Loucy (cell line): ENCODE measurements around the gene POLRMT.

ENCODE experiments used
- CTCF ChIP-seq: fragments of 200-600 bp; sonication (generic); conservative IDR thresholded peaks from 2 replicates; pipeline ENCODE4 v1.5.1; 2014; ENCODE audit warnings: mild to moderate bottlenecking, antibody characterized with exemption, low read length
- EZH2phosphoT487 ChIP-seq: fragments of 200-600 bp; IDR thresholded peaks from 2 replicates; pipeline ENCODE4 v1.6.1; 2018; ENCODE audit warnings: antibody characterized with exemption, mild to moderate bottlenecking, moderate library complexity, borderline replicate concordance

DNA sequence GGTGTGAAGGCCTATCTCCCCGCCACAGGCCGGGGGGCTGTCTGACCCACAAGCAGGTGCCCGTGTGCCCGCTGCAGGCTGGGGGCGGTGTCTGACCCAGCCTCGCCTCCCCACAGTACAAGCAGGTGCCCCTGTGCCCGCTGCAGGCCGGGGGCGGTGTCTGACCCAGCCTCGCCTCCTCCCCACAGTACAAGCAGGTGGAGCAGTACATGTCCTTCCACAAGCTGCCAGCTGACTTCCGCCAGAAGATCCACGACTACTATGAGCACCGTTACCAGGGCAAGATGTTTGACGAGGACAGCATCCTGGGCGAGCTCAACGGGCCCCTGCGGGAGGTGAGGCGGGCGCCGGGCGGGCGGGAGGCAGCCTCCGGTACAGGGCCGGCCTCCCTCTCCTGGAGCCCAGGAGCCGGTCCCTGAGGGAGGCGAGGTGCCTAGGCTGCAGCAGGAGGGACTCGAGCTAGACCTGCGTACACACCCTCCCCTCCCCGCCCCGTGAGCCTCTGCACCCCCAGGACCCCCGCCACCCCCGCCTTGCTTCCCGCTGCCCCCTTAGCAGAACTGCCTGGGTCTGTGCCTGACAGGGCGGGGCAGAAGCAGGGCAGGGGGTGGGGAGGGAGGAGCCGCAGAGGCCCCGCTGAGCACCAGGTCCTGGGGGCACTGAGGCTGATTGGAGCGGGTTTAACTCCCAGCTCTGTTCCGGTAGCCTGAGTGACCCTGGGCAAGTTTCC lies 23.1 kb downstream of the POLRMT start:
- TF ChIP-seq CTCF = no peak
- TF ChIP-seq EZH2phosphoT487 = no peak
